HepG2 (cell line): ENCODE measurements around the gene CRAT. TPM values are rescaled to one million over a fixed set of nuclear protein-coding genes. Genes with fewer than 3 reads are reported as not detected.

Source experiments
- ASH2L ChIP-seq: fragments of 300-600, 200-600 bp; sonication (generic); IDR thresholded peaks from 2 replicates; pipeline ENCODE4 v1.7.0; 2017; ENCODE audit warnings: low read depth, mild to moderate bottlenecking, moderate library complexity, mixed read lengths, low read length; ENCODE audit not compliant: insufficient read length
- E2F5 ChIP-seq: sonication (generic); formaldehyde crosslinking; conservative IDR thresholded peaks from 2 replicates; pipeline ENCODE4 v1.4.0; 2020; ENCODE audit warnings: missing genetic modification reagents
- HMGA1 ChIP-seq: sonication (generic); formaldehyde crosslinking; conservative IDR thresholded peaks from 2 replicates; pipeline ENCODE4 v1.4.0; 2020; ENCODE audit warnings: missing genetic modification reagents
- HOXA9 ChIP-seq: sonication (generic); formaldehyde crosslinking; IDR thresholded peaks from 2 replicates; pipeline ENCODE4 v1.8.1; 2022; ENCODE audit warnings: missing genetic modification reagents, mild to moderate bottlenecking, moderate library complexity, borderline replicate concordance
- NFE2 ChIP-seq: sonication (generic); formaldehyde crosslinking; IDR thresholded peaks from 2 replicates; pipeline ENCODE4 v1.4.0; 2020; ENCODE audit warnings: missing genetic modification reagents
- NFKB2 ChIP-seq: sonication (generic); formaldehyde crosslinking; IDR thresholded peaks from 2 replicates; pipeline ENCODE4 v1.4.0; 2020; ENCODE audit warnings: missing genetic modification reagents, borderline replicate concordance
- RBM39 ChIP-seq: fragments of 200-400 bp; formaldehyde crosslinking; IDR thresholded peaks from one replicate; pipeline ENCODE4 v1.6.1; 2018; ENCODE audit warnings: antibody characterized with exemption, mild to moderate bottlenecking, low read depth, low read length; ENCODE audit not compliant: poor library complexity, severe bottlenecking
- RFX1 ChIP-seq: fragments of 450-650 bp; IDR thresholded peaks from 2 replicates; pipeline ENCODE4 v1.6.1; 2017
- SPEN ChIP-seq: sonication (generic); formaldehyde crosslinking; IDR thresholded peaks from 2 replicates; pipeline ENCODE4 v1.5.1; 2020; ENCODE audit warnings: low read depth, mild to moderate bottlenecking, missing genetic modification reagents
- THYN1 ChIP-seq: sonication (generic); formaldehyde crosslinking; IDR thresholded peaks from 2 replicates; pipeline ENCODE4 v1.8.1; 2023; ENCODE audit warnings: low read depth, mild to moderate bottlenecking, moderate library complexity, missing genetic modification reagents, borderline replicate concordance
- ZNF724P ChIP-seq: sonication (generic); formaldehyde crosslinking; IDR thresholded peaks from 2 replicates; pipeline ENCODE4 v1.8.0; 2022; ENCODE audit warnings: missing genetic modification reagents, borderline replicate concordance
- ZNF788 ChIP-seq: sonication (generic); formaldehyde crosslinking; IDR thresholded peaks from 2 replicates; pipeline ENCODE4 v1.5.0; 2020; ENCODE audit warnings: mild to moderate bottlenecking, missing genetic modification reagents, borderline replicate concordance
- ZSCAN21 ChIP-seq: sonication (generic); formaldehyde crosslinking; IDR thresholded peaks from 2 replicates; pipeline ENCODE4 v1.8.0; 2022; ENCODE audit warnings: mild to moderate bottlenecking, missing genetic modification reagents, moderate library complexity, borderline replicate concordance
- polyA plus RNA-seq, 8 experiments: library from polyadenylated mRNA; depleted of rRNA in 3 of 8; stranded (reverse) in 7 of 8; unstranded in 1 of 8; fragments of >200 nt; fragmentation: Illumina TruSeq in 4 of 8; extraction: Trizol in 4 of 8; gene quantifications; 2 replicates each; pipeline versions ENCODE4 v1.2.1 to v1.2.3, GENCODE V29; 2011 to 2016; ENCODE audit warnings: low read depth in 4 of 8, missing spikeins in 1 of 8, mixed read lengths in 1 of 8; ENCODE audit not compliant: insufficient read depth in 1 of 8
- total RNA-seq, 5 experiments: library from RNA; depleted of rRNA; stranded (reverse); fragments of >200 nt; fragmentation: Illumina TruSeq; extraction: Trizol; gene quantifications; 2 replicates each; pipeline ENCODE4 v1.2.3, GENCODE V29; 2016; ENCODE audit warnings: low read depth in 1 of 5
- TF ChIP-seq, protein P1 (sequence below): sonication (generic); formaldehyde crosslinking; IDR thresholded peaks from 2 replicates; pipeline ENCODE4 v1.4.0; 2020; ENCODE audit warnings: mild to moderate bottlenecking, missing genetic modification reagents
- TF ChIP-seq, protein P2 (sequence below): sonication (generic); formaldehyde crosslinking; IDR thresholded peaks from 2 replicates; pipeline ENCODE4 v1.8.0; 2022; ENCODE audit warnings: missing genetic modification reagents, mild to moderate bottlenecking, inconsistent platforms, borderline replicate concordance
- TF ChIP-seq, protein P3 (sequence below): sonication (generic); formaldehyde crosslinking; IDR thresholded peaks from 2 replicates; pipeline ENCODE4 v1.9.0; 2022; ENCODE audit warnings: low read depth, missing genetic modification reagents

Gene CRAT
- total and polyA plus RNA-seq, 2 of the 13 experiments (the other 11 are each of a cell fraction or from before 2014, with no cell fraction given), result 26.1 to 26.6 TPM

DNA sequence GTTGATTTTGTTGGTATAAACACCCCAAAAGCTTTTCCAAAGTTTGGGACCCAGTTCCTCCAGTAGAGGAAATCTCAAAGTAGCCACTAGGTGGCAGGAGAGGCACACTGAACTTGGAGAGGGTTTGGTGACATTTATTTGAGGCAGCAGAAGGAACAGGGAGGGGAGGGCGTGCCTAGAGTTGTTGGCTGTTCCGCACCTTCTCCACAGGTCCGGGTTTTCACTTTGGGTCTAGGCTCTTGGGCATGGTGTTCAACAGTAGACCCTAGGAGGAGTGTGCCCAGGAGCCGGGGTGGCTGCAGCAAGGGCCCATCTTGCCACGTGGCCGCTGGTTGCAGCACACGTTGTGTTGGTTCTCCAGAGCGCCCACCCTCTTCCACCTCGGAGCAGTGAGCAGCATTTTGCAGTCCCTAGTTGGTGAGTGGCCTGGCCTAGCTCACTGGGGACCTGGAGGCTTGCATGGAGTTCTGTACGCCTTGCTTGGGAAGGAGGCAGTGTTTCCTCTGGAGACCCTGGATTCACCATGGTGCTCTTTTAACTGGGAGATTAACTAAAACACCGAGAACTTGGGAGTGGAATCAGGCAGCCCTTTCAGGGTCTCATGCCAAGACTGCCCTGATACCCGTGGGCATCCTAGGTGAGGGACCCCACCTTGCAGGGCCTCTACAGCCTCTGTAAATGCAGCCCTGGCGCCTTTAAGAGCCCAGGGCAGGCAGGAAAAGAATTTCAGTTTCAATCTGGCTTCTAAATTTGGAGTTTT is 28.8 kb upstream of the CRAT start (continued):
- TF ChIP-seq, protein P1, sequence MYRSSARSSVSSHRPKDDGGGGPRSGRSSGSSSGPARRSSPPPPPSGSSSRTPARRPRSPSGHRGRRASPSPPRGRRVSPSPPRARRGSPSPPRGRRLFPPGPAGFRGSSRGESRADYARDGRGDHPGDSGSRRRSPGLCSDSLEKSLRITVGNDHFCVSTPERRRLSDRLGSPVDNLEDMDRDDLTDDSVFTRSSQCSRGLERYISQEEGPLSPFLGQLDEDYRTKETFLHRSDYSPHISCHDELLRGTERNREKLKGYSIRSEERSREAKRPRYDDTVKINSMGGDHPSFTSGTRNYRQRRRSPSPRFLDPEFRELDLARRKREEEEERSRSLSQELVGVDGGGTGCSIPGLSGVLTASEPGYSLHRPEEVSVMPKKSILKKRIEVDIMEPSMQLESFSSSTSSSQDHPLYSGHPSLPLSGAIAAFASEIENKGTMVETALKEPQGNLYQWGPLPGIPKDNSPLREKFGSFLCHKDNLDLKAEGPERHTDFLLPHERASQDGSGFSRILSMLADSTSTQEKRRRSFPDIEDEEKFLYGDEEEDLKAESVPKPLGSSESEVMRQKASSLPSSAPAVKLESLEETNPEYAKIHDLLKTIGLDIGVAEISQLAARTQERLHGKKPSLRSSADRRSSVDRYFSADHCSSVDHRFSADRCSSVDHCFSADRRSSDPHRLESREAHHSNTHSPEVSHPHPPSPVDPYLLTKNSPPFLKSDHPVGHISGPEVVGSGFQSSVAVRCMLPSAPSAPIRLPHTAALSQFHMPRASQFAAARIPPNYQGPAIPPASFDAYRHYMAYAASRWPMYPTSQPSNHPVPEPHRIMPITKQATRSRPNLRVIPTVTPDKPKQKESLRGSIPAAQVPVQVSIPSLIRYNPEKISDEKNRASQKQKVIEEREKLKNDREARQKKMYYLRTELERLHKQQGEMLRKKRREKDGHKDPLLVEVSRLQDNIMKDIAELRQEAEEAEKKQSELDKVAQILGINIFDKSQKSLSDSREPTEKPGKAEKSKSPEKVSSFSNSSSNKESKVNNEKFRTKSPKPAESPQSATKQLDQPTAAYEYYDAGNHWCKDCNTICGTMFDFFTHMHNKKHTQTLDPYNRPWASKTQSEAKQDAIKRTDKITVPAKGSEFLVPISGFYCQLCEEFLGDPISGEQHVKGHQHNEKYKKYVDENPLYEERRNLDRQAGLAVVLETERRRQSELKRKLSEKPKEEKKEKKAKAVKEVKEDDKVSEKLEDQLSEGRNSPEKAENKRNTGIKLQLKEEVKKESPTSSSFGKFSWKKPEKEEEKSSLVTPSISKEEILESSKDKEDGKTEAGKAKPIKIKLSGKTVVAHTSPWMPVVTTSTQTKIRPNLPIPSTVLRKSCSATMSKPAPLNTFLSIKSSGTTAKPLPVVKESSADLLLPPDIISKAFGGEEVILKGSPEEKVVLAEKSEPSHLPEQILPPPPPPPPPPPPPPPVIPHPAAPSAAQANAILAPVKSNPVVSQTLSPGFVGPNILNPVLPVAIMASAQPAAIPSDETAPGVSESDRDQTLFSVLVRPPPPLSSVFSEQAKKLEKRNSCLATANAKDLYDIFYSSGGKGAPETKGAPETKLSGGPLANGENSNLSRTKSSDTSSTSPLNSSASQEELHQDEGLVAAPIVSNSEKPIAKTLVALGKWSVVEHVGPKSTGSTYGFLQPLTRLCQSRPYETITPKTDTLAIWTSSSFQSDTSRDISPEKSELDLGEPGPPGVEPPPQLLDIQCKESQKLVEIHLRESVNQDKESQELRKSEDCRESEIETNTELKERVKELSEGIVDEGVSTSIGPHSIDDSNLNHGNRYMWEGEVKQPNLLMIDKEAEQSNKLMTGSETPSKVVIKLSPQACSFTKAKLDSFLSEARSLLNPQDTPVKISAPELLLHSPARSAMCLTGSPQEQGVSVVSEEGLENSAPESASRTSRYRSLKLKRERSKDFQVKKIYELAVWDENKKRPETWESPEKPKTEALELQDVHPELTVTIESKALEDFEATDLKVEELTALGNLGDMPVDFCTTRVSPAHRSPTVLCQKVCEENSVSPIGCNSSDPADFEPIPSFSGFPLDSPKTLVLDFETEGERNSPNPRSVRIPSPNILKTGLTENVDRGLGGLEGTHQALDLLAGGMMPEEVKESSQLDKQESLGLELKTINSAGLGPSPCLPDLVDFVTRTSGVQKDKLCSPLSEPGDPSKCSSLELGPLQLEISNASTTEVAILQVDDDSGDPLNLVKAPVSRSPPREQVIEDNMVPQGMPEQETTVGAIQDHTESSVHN (CRISPR knock-in tag), result 0 out of 2 replicates have a peak, but pooled peaks have one; percentile 80
- TF ChIP-seq HOXA9 (CRISPR knock-in tag) (no peak), ASH2L (peak; percentile 31), ZSCAN21 (CRISPR knock-in tag) (peak; percentile 53; the same call in 1 of the 2 replicates), ZNF724P (CRISPR knock-in tag) (no peak), NFKB2 (CRISPR knock-in tag) (peak; percentile 61; the same call in 1 of the 2 replicates), ZNF788 (no peak), NFE2 (CRISPR knock-in tag) (no peak), SPEN (CRISPR knock-in tag) (no peak), RFX1 (no peak), HMGA1 (CRISPR knock-in tag) (no peak), THYN1 (CRISPR knock-in tag) (no peak), E2F5 (CRISPR knock-in tag) (0 out of 2 replicates have a peak, but pooled peaks have one; percentile 24), RBM39 (no peak)
- TF ChIP-seq, protein P2, sequence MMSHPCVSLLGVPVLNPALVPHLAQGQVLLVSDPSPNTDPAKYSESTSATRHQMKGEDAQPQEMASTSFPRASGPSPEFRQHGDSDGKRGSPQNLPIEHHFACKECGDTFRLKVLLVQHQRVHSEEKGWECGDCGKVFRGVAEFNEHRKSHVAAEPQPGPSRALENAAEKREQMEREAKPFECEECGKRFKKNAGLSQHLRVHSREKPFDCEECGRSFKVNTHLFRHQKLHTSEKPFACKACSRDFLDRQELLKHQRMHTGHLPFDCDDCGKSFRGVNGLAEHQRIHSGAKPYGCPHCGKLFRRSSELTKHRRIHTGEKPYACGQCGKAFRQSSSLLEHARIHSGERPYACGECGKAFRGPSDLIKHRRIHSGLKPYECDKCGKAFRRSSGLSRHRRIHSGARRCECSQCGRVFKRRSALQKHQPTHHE (CRISPR knock-in tag), result no peak
- TF ChIP-seq, protein P3, sequence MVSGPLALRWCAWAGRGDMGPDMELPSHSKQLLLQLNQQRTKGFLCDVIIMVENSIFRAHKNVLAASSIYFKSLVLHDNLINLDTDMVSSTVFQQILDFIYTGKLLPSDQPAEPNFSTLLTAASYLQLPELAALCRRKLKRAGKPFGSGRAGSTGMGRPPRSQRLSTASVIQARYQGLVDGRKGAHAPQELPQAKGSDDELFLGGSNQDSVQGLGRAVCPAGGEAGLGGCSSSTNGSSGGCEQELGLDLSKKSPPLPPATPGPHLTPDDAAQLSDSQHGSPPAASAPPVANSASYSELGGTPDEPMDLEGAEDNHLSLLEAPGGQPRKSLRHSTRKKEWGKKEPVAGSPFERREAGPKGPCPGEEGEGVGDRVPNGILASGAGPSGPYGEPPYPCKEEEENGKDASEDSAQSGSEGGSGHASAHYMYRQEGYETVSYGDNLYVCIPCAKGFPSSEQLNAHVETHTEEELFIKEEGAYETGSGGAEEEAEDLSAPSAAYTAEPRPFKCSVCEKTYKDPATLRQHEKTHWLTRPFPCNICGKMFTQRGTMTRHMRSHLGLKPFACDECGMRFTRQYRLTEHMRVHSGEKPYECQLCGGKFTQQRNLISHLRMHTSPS, result 0 out of 2 replicates have a peak, but pooled peaks have one; percentile 20
